GM19238 (cell line): ENCODE results near the gene BRI3BP.
A peak's percentile ranks its signal among the peaks of the same experiment; 100 is the strongest.
"Not testable (repeated sequence)": the region's sequence is repeated elsewhere in the genome, so short reads cannot be mapped to it uniquely, and the experiment has no call there.

ENCODE experiments used
- DNase-seq: peaks from one replicate; pipeline ENCODE4 v3.0.0; 2011; ENCODE audit warnings: low spot score; ENCODE audit not compliant: insufficient read length

Gene BRI3BP

DNA sequence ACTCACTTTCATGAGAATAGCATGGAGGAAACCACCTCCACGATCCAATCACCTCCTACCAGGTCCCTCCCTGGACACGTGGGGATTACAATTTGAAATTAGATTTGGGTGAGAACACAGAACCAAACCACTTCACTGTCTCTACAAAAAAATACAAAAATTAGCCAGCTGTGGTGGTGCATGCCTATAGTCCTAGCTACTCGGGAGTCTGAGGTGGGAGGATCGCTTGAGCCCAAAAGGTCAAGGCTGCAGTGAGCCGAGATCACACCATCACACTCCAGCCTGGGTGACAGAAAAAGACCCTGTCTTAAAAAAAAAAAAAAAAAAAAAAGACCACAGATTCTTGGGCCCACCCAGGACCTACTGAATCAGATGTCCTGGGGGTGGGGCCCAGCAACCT is 28.3 kb downstream of the BRI3BP start:
- DNase-seq = no peak

DNA sequence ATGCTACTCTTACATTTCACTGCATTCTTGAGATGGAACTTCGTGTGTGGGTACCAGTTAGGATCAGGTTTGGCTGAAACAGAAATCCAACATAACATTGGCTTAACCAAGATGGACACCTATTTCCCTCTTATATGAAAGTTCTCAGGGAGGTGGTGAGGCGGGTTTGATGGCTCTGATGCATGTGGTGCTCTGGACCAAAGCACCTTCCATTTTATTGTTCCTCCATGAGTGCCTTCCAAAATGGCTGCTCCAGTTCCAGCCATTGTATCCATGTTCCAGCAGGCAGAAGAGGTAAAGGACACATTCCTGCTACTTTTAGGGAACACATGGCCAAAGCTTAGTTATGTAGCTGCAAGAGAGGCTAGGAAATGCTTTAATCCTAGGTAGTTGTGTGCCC is 29.6 kb downstream of the BRI3BP start:
- no peak for DNase-seq

DNA sequence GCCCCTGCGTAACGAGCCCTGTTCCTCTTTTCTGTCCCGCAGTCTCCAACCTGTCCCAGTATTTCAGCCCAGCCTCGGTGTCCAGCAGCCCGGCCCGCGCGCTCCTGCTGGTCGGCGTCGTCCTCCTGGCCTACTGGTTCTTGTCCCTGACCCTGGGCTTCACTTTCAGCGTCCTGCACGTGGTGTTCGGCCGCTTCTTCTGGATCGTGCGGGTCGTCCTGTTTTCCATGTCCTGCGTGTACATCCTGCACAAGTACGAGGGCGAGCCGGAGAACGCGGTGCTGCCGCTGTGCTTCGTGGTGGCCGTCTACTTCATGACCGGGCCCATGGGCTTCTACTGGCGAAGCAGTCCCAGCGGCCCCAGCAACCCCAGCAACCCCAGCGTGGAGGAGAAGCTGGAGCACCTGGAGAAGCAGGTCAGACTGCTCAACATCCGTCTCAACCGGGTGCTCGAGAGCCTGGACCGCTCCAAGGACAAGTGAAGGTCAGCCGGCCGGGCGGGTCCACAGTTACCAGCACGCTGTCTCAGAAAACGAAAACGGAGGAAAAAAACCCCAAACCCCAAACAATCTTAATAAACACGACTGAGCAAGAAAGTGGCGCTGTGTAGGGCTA is 31.6 kb downstream of the BRI3BP start:
- DNase-seq = no peak

DNA sequence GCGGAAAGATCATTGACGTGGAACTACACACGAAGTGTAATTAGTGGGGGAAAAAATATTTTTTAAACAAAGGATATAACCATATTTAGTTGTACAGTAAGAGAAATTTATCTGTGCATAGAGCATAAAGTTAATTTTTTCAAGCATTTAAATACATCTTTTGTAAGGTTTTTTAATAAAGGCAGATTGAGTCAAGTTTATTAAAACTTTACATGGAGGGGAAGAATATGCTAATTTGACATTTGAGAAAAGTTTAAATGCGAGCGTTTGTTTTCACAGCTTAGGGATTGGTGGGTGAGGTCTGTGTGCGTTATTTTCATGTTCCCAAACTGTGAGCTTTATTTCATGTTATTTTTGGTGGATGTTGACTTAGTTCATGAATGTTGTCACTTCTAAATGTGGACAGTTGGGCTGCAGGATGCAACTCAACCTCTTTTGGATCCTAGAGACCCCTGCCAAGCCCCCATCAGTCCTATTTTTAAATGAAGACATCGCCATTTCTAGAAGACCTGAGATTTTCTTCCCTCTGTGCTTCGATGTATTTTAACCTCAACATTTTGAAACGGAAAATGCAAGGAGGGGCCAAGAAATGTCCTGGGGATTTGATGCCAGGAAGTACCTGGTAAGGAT is 32.3 kb downstream of the BRI3BP start:
- no peak for DNase-seq

DNA sequence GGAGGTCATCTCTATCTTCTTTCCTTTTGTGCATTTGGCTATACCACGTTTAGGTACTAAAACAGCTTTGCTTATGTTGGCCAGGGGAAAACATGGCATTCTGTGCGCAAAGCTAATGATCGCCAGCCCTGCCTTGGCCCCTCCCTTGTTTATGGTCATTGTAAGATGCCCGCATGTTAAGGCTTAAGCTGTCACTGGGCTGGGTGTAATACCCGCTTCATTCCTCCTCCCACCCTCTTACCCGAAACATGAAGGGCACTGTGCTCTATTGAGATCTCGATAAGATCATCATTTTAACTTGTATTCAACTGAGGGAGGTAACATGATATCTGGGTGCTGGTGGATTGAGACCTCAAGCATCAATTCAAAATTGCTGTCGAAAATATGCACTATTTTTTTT is 34.7 kb downstream of the BRI3BP start:
- no peak for DNase-seq

- DNase-seq = no peak
Measured at GRCh38 chr12:125029761-125030358, 36.4 kb downstream of the BRI3BP start.

- DNase-seq = not testable (repeated sequence)
Measured at GRCh38 chr12:125031471-125031870, 38.0 kb downstream of the BRI3BP start.

DNA sequence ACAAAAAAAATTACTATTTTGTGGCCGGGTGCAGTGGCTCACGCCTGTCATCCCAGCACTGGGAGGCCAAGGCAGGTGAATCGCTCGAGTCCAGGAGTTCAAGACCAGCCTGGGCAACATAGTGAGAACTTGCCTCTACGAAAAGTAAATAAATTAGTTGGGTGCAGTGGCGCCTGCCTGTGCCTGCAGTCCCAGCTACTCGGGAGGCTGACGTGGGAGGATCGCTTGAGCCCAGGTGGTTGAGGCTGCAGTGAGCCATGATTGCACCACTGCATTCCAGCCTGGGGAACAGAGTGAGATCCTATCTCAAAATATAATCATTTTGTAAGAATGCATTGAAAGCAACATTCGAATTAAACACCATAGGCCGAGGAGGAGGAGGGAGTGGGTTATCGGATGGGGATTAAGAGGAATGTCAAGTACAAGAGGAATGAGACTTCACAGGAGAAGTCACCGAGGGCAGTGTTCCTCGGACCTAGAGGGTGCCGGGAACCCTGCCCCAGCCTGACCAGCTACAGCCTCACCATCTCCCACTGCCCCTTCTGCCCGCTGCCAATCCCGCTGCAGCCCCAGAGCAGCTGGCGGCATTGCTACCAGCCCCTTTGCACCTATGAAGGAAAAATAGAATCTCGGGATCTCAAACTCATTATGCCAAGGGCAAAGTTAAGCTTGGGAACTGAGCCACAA is 39.2 kb downstream of the BRI3BP start:
- DNase-seq = no peak

DNA sequence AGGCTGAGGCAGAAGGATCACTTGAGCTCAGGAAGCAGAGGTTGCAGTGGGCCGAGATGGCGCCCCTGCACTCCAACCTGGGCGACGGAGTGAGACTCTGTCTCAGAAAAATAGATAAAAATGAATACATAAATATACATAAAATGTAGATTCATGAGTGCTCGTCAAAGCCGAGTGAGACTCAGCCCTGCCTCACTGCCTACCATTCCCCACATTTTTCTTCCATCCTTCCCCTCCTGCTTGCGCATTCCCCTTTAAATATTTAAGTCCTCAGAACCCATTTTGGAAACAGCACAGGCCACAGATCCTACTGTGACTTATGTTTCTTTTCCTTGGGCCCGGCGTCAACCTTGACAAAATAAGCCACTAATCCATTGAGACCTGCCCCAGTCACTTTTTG is 39.8 kb downstream of the BRI3BP start:
- DNase-seq = no peak

DNA sequence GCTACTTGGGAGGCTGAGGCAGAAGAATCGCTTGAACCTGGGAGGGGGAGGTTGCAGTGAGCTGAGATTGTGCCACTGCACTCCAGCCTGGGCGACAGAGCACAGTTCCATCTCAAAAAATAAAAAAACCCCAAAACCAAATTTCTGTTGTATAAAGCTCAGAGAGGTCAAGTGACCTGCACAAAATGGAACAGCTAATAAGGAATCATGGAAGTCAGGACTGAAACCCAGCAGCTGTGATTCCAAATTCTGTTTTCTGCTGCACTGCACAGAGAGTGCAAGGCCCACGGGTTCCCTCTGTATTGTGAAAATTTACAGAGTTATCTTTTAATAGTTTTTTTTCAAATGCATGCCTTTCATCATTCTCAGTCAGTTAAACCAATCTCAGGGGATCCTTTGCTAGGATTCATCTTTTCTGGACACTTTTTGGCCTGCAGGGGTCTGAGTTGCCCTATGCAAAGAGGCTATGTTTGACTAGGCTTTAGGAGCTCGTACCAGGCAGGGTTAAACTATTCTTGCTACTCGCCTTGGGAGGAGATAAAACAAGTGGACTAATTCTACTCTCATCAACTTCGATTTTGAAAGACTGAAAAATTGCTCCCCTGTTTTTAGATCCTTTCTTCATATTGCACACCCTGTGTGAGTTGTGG is 45.7 kb downstream of the BRI3BP start:
- no peak for DNase-seq

DNA sequence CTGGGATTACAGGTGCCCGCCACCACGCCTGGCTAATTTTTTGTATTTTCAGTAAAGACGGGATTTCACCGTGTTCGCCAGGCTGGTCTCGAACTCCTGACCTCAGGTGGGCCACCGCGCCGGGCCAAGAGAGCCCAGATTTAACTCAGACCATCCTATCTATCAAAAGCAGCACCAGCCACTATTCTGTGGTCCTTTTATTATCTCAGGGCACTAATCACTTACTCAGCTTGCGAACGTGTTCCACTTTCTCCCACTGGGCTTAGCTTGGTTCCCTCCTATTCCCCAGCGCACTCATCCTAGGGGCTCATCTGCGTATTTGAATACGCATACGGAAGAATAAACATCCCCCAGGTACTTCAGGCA is 55.6 kb downstream of the BRI3BP start:
- DNase-seq = no peak

GRCh38 chr12:125050446-125050845 is 57.0 kb downstream of the BRI3BP start:
- no peak for DNase-seq

DNA sequence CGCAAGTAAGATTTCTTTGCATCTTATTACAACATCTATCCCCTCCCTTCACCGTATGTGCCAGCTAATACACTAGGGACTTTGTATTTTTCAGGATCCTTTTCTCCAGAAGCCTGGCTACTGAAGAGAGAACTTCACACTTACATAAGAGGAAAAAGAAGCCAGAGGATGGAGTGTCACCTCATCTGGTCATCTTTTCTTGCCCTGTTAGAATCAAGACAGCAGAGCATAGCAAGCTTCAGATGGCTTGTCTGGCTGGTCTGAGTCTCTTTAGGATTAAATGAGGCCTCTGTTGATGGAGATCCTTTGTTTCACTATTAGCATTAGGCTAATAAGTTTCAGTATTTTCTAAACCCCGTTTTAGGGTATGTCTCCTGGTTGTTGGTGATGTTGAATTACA is 57.4 kb downstream of the BRI3BP start:
- no peak for DNase-seq

- no peak for DNase-seq
Measured at GRCh38 chr12:125053821-125054220, 60.4 kb downstream of the BRI3BP start.

GRCh38 chr12:125055591-125055990 is 62.1 kb downstream of the BRI3BP start:
- no peak for DNase-seq

GRCh38 chr12:125056306-125056705 is 62.9 kb downstream of the BRI3BP start:
- DNase-seq = no peak

DNA sequence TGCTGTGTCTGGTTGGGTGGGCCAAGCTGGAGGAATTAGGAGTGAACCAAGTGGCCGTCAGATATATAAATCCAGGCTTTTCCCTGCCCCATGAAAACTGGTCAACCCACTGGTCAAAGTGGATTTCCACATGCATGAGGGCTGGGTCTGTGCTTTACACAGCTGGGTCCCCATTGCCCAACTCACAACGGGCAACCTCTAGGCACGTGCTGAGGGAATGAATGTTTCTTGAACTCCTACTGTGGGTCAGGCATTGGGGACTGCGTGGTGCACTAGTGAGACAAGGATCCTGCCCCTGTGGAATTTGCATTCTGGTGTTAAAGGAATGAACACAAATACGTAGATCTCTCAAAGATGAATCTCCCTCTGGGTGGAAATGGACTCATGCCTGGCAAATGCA is 64.3 kb downstream of the BRI3BP start:
- DNase-seq = no peak

DNA sequence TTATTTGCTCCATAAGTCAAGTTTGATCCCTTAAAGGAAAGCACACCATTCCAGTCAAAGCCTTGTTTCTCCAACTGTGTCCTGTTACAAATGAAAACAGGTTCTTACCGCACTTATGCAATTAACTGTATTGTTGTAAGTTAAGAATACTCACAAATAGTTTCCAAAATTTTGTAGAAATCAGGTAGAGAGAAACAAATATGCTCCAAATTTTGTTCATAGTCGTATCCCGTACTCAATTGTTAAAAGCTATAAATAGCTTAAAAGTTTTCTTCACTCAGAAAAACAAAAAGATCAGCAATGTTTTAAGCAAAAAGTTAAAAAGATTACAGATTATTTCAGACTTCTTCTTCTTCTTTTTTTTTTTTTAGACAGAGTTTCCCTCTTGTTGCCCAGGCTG is 67.8 kb downstream of the BRI3BP start:
- no peak for DNase-seq

GRCh38 chr12:125063522-125063921 is 70.1 kb downstream of the BRI3BP start:
- not testable (repeated sequence) for DNase-seq

DNA sequence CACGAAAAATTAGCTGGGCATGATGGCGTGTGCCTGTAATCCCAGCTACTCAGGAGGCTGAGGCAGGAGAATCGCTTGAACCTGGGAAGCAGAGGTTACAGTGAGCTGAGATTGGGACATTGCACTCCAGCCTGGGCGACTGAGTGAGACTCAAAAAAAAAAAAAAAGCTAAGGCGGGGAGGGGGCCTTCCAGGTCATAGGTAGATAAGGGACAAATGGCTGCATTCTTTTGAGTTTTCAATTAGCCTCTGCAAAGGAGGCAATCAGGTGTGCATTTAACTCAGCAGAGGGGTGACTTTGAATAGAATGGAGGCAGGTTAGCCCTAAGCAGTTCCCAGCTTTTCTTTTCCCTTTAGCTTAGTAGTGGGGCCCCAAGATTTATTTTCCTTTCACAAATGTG is 71.0 kb downstream of the BRI3BP start:
- no peak for DNase-seq

GRCh38 chr12:125065021-125065918 is 71.8 kb downstream of the BRI3BP start, which contains the start of gene AACS:
Gene AACS, plus strand, starts transcription at chr12:125065435. Its CDS starts 150 bp downstream, at chr12:125065585.
- peak; percentile 94 for DNase-seq
